GM19438 (cell line): ENCODE data around the gene COPZ2.

Experiments
- ATAC-seq: cut with Tn5 transposase; IDR thresholded peaks from one replicate; pipeline ENCODE4 v1.9.1; 2021; ENCODE audit warnings: low read depth; ENCODE audit not compliant: unreplicated experiment

The COPZ2 gene

DNA sequence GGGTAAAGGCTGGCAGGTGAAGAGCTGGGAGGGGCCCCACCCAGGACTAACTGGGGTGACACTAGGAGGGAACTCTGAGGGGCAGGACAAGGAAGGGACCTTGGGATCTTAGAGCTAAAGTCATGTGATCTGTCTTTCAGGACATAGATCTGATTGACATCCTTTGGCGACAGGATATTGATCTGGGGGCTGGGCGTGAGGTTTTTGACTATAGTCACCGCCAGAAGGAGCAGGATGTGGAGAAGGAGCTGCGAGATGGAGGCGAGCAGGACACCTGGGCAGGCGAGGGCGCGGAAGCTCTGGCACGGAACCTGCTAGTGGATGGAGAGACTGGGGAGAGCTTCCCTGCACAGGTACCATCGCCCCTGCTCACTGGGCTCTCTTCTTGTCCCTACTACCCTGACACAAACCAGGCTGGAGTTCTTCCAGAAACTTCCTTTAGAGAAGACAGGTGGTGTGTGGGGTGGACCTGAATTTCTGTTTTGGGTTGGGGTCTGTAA lies 18.7 kb upstream of the COPZ2 start:
- no peak for ATAC-seq

- ATAC-seq: peak; percentile 63
Observed at GRCh38 chr17:48055531-48056245, 18.1 kb upstream of the COPZ2 start.

GRCh38 chr17:48054238-48055185 lies 16.9 kb upstream of the COPZ2 start:
- ATAC-seq: no peak

DNA sequence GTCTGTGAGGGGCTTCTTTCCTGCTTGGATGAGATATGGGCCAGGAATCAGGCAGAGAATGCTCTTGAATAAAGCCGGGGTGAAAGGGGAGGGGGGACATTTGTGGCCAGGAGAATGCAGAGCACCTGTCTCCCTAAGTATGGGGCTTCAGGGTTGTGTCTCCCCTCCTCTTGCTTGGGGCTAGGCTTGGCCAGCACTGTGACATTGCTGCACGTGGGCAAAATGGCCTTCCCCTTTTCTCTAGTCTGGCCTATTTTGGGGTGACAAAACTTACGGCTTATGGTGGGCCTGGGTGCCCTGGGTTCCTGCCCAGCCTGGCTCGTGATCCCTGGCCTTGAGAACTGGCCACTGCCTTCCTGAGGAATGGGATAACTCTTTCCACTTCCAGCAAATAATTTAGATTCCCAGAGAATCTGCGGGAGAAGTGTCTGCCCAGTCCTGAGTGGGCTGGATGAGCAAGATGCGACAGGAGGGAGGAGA lies 16.2 kb upstream of the COPZ2 start:
- ATAC-seq: no peak

- no peak for ATAC-seq
Observed at GRCh38 chr17:48052956-48053757, 15.6 kb upstream of the COPZ2 start.

GRCh38 chr17:48051706-48052486 lies 14.3 kb upstream of the COPZ2 start:
- ATAC-seq: no peak

DNA sequence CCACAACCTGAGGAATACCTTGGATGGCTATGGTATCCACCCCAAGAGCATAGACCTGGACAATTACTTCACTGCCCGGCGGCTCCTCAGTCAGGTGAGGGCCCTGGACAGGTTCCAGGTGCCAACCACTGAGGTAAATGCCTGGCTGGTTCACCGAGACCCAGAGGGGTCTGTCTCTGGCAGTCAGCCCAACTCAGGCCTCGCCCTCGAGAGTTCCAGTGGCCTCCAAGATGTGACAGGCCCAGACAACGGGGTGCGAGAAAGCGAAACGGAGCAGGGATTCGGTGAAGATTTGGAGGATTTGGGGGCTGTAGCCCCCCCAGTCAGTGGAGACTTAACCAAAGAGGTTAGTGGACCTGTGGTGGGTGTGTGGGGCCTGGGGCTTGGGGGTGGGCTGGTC lies 13.7 kb upstream of the COPZ2 start:
- ATAC-seq: no peak

DNA sequence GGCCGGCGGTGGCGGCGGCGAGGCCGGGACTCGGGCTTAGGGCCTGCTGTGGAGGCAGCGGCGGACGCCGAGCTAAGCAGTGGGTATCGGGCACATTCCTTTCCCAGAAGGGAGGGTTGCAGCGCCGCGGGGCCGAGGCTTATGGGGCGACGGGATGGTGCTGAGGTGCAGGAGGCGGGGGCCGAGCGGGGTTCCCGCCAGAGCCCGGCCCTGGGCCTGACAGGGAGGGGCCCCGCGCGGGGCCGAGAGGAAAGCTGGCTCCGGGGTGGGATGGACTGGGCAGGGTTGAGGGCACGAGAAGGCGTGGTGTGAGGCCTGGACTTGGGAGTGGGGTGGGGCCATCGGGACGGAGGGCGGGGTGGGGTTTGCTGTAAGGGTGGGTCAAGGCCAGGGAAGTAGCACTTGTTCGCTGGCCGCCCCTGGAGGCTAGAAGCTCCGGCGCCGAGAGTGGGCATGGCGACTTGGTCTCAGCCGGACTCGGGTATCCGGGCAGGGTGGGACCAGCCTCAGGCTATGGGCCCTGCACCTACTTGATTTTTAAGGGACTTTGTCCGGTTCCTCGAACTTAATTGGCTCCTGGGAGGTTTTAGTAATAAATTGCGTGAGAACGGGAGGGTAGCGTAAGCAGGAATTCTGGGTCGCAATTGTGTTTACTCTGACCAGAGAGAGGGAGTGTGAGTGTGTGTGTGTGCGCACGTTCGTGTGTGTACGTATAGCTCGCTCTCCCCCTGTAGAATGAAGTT lies 11.0 kb upstream of the COPZ2 start:
- peak; percentile 42 for ATAC-seq

DNA sequence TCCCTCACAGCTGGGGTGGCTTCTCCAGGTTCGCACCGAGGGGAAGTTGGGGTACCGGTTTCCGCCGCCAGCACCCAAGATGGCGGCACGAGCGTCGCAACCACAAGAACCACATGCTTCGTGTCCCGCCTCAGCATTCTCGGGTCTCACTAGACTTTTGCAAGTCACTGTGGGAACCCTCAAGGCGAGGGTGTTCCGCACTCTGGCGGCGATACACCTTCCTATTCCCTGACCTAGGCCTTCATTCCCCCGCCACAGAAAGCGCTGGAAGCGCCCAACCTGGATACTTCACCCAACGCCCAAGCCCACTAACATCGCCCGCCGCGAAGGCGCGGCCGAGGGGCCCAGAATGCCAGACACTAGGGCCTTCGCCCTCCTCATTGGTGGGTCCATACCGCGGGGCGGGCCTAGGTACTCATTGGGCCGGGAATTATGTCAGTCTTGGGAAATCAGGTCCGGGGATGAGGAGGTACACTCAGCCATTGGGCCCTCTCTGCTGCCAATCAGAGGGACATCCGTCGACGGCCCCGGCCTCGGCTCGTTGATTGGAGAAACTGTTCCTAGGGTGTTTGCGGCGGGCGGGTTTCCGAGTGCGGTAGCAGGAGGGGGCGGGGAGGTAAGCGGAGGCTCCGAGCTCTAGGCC lies 10.3 kb upstream of the COPZ2 start, which contains the start of gene NFE2L1:
NFE2L1 (plus strand) TSS at position 619 of the 643 bp plus-strand sequence. CDS start 2,760 bp downstream, outside the sequence.
- ATAC-seq: peak; percentile 81

- ATAC-seq: no peak
Observed at GRCh38 chr17:48047113-48047740, 9.6 kb upstream of the COPZ2 start.

DNA sequence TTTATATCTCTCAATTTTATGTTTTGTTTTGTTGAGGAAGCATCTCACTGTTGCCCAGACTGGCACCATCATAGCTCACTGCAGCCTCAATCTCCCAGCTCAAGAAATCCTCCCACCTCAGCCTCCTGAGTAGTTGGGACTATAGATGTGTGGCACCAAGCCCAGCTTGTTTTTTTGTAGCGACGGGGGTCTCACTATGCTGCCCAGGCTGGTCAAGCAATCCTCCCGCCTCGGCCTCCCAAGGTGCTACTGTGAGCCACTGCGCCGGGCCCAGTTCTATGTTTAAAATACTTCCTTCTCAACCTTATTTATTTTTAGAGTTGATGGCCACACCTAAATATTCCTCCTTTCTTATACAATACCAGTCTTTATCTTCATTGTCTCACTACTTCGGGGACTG lies 8.7 kb upstream of the COPZ2 start:
- ATAC-seq: no peak

GRCh38 chr17:48045316-48046001 lies 7.9 kb upstream of the COPZ2 start:
- no peak for ATAC-seq

DNA sequence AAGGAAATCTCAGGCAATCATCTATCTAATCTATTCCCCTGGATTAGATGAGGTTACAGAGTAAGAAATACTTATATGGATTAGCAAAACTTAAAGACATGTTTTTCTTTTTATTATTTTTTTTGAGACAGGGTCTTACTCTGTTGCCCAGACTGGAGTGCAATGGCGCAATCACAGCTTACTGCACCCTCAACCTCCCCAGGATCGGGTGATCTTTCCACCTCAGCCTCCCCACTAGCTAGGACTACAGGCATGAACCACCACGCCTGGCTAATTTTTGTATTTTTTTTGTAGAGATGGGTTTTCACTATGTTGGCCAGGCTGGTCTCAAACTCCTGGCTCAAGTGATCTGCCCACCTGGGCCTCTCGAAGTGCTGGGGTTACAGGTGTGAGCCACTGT lies 7.3 kb upstream of the COPZ2 start:
- ATAC-seq: no peak

GRCh38 chr17:48043176-48043575 lies 5.6 kb upstream of the COPZ2 start:
- ATAC-seq: no peak

GRCh38 chr17:48038687-48039086 lies 1.1 kb upstream of the COPZ2 start:
- no peak for ATAC-seq

GRCh38 chr17:48037838-48038323 lies 284 bp upstream of the COPZ2 start:
- ATAC-seq: no peak

DNA sequence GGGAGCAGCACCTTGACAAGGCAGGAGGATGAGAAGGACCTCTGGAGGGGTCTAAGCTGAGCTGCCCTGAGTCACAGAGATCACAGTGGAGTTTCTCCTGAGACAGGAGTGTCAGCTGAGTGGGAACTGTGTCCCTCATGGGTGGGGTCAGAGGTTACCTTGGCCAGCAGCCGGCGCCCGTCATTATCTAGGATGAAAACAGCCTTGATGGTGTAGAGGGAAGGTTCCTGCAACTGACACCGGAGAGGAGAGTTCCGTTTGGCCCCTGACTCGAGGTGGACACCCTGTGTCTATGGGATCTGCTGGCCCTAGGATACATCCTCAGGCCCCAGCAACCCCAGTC lies 933 bp downstream of the COPZ2 start:
- no peak for ATAC-seq
